HepG2 (cell line): Measurements from ENCODE around the gene USP34. TPM values are rescaled to one million over a fixed set of nuclear protein-coding genes. Genes with fewer than 3 reads are reported as not detected.

ENCODE experiments used
- ATAC-seq: fragments of 200-7000 bp; cut with Tn5 transposase; 3 replicates; pipeline ENCODE4 v1.9.1; 2020; ENCODE audit warnings: mild to moderate bottlenecking, moderate library complexity
- BruUV-seq: library from RNA; stranded (reverse); fragments of 400-500 nt; replicated peaks from 2 replicates; lab custom pipeline; 2021; lab: Mats Ljungman, UMichigan
- CTCF ChIA-PET: fragments of 300-600 bp; formaldehyde crosslinking; extraction: SDS; loops from one replicate; lab custom pipeline; 2021; ENCODE audit warnings: low total read pairs, inconsistent platforms, low intra/inter-chr PET ratio; lab: Yijun Ruan, JAX
- POLR2A ChIA-PET: fragments of 350-600 bp; sonication (Branson Sonifier 250); formaldehyde crosslinking; loops from one replicate; lab custom pipeline; 2020; ENCODE audit warnings: antibody characterized with exemption, inconsistent platforms; lab: Yijun Ruan, JAX
- DNase-seq: peaks from one replicate; pipeline ENCODE4 v3.0.0-alpha.2; 2015; ENCODE audit warnings: low spot score
- FAIRE-seq: peaks from 3 replicates; lab custom pipeline; 2011; peaks lifted over from hg19 to GRCh38; lab: Jason Lieb, UNC
- H2AFZ ChIP-seq: one replicate; pipeline ENCODE4 v1.6.1; 2011; ENCODE audit warnings: low read length, inconsistent platforms
- H3K27ac ChIP-seq: fragments of 300-600 bp; 3 replicates; pipeline ENCODE4 v1.8.0; 2011; ENCODE audit warnings: mixed run types, mild to moderate bottlenecking, mixed read lengths, low read length, inconsistent platforms; ENCODE audit not compliant: insufficient read depth; ENCODE audit errors: extremely low read length
- H3K27me3 ChIP-seq, 2 experiments: fragments of 200-600 bp in 1 of 2; 2 replicates in 1 of 2; 3 replicates in 1 of 2; pipeline versions ENCODE4 v1.6.0 to v1.8.0; 2011; ENCODE audit warnings: low read length in 2 of 2, mild to moderate bottlenecking in 2 of 2, moderate library complexity in 2 of 2, inconsistent platforms in 1 of 2; ENCODE audit not compliant: insufficient read depth in 2 of 2, control insufficient read depth in 1 of 2
- H3K36me3 ChIP-seq, 2 experiments: fragments of 200-600 bp in 1 of 2; replicated peaks in 1 of 2; 2 replicates in 1 of 2; 3 replicates in 1 of 2; pipeline versions ENCODE4 v1.5.1 to v1.8.0; 2011; ENCODE audit warnings: low read length in 2 of 2, inconsistent platforms in 1 of 2; ENCODE audit not compliant: insufficient read depth in 2 of 2, control insufficient read depth in 1 of 2
- H3K4me1 ChIP-seq: 2 replicates; pipeline ENCODE4 v1.5.1; 2012; ENCODE audit warnings: low read length, inconsistent platforms; ENCODE audit not compliant: insufficient read depth
- H3K4me2 ChIP-seq: 2 replicates; pipeline ENCODE4 v1.6.0; 2011; ENCODE audit warnings: low read depth, low read length, inconsistent platforms
- H3K4me3 ChIP-seq, 3 experiments: fragments of 200-600 bp in 1 of 3; sonication (generic), shearing (Covaris generic) in 1 of 3; replicated peaks in 1 of 3; 2 replicates each; pipeline ENCODE4 v1.5.1; 2011 to 2016; ENCODE audit warnings: low read length in 3 of 3, inconsistent platforms in 2 of 3, low read depth in 2 of 3, mild to moderate bottlenecking in 2 of 3, control low read depth in 1 of 3, mixed read lengths in 1 of 3; ENCODE audit not compliant: insufficient read depth in 1 of 3
- H3K79me2 ChIP-seq: one replicate; pipeline ENCODE4 v1.6.1; 2011; ENCODE audit warnings: low read length, inconsistent platforms; ENCODE audit not compliant: insufficient read depth
- H3K9ac ChIP-seq: 2 replicates; pipeline ENCODE4 v1.6.0; 2011; ENCODE audit warnings: mild to moderate bottlenecking, low read depth, low read length, inconsistent platforms; ENCODE audit not compliant: insufficient read depth
- H3K9me3 ChIP-seq: 2 replicates; pipeline ENCODE4 v1.5.1; 2012; ENCODE audit warnings: mild to moderate bottlenecking, low read length
- H4K20me1 ChIP-seq: 2 replicates; pipeline ENCODE4 v1.6.0; 2011; ENCODE audit warnings: inconsistent platforms, mild to moderate bottlenecking, low read length, moderate library complexity; ENCODE audit not compliant: insufficient read depth
- KLF9 ChIP-seq: IDR thresholded peaks from 2 replicates; pipeline ENCODE4 v1.6.1; 2016; ENCODE audit warnings: low read depth
- MTA1 ChIP-seq: sonication (generic); formaldehyde crosslinking; IDR thresholded peaks from 2 replicates; pipeline ENCODE4 v1.4.0; 2020; ENCODE audit warnings: missing genetic modification reagents, mild to moderate bottlenecking, borderline replicate concordance
- MTERF4 ChIP-seq: sonication (generic); formaldehyde crosslinking; IDR thresholded peaks from 2 replicates; pipeline ENCODE4 v1.8.0; 2023; ENCODE audit warnings: mild to moderate bottlenecking, missing genetic modification reagents
- POLR2AphosphoS2 ChIP-seq: IDR thresholded peaks from 2 replicates; pipeline ENCODE4 v1.6.1; 2011; ENCODE audit warnings: low read depth, low read length, improper control_type of control experiment
- STAT5B ChIP-seq: sonication (generic); formaldehyde crosslinking; IDR thresholded peaks from 2 replicates; pipeline ENCODE4 v1.4.0; 2020; ENCODE audit warnings: missing genetic modification reagents
- TFDP1 ChIP-seq: IDR thresholded peaks from 2 replicates; pipeline ENCODE4 v1.6.1; 2016; ENCODE audit warnings: missing compliant biosample characterization, missing genetic modification reagents, borderline replicate concordance
- ZNF10 ChIP-seq: sonication (generic); formaldehyde crosslinking; IDR thresholded peaks from 2 replicates; pipeline ENCODE4 v1.4.0; 2020; ENCODE audit warnings: mild to moderate bottlenecking, low read depth, missing genetic modification reagents, borderline replicate concordance
- ZNF136 ChIP-seq: sonication (generic); formaldehyde crosslinking; IDR thresholded peaks from 2 replicates; pipeline ENCODE4 v1.8.1; 2022; ENCODE audit warnings: low read depth, mild to moderate bottlenecking, moderate library complexity, missing genetic modification reagents
- ZNF234 ChIP-seq: sonication (generic); formaldehyde crosslinking; conservative IDR thresholded peaks from 2 replicates; pipeline ENCODE4 v1.5.1; 2020; ENCODE audit warnings: mild to moderate bottlenecking, missing genetic modification reagents
- ZNF235 ChIP-seq: sonication (generic); formaldehyde crosslinking; IDR thresholded peaks from 2 replicates; pipeline ENCODE4 v1.8.1; 2023; ENCODE audit warnings: mild to moderate bottlenecking, missing genetic modification reagents, borderline replicate concordance
- ZNF432 ChIP-seq: sonication (generic); formaldehyde crosslinking; IDR thresholded peaks from 2 replicates; pipeline ENCODE4 v1.5.0; 2020; ENCODE audit warnings: missing genetic modification reagents, mild to moderate bottlenecking, borderline replicate concordance
- ZNF724P ChIP-seq: sonication (generic); formaldehyde crosslinking; IDR thresholded peaks from 2 replicates; pipeline ENCODE4 v1.8.0; 2022; ENCODE audit warnings: missing genetic modification reagents, borderline replicate concordance
- ZNF772 ChIP-seq: sonication (generic); formaldehyde crosslinking; IDR thresholded peaks from 2 replicates; pipeline ENCODE4 v1.5.0; 2020; ENCODE audit warnings: mild to moderate bottlenecking, missing genetic modification reagents
- ZNF839 ChIP-seq: sonication (generic); formaldehyde crosslinking; IDR thresholded peaks from 2 replicates; pipeline ENCODE4 v1.4.0; 2020; ENCODE audit warnings: missing genetic modification reagents, mild to moderate bottlenecking, borderline replicate concordance
- WGBS: methylation state at CpG from one replicate; pipeline ENCODE4 v1.1.6; 2017; ENCODE audit warnings: low lambda C conversion rate; 5-methylcytosine and 5-hydroxymethylcytosine counted together
- in situ Hi-C: cut with HindIII; loops from 2 replicates; pipeline ENCODE4 v1.10.0; 2017; ENCODE audit warnings: low pct_unique_long_range_greater_than_20kb; ENCODE audit not compliant: extremely low pct_ligation_motif_present
- intact Hi-C: fragments of 100-400 bp; cut with micrococcal nuclease; formaldehyde crosslinking; loops from one replicate; pipeline ENCODE4 v1.10.0; 2022; ENCODE audit not compliant: unreplicated experiment
- polyA plus RNA-seq, 8 experiments: library from polyadenylated mRNA; depleted of rRNA in 3 of 8; stranded (reverse) in 7 of 8; unstranded in 1 of 8; fragments of >200 nt; fragmentation: Illumina TruSeq in 4 of 8; extraction: Trizol in 4 of 8; gene quantifications; 2 replicates each; pipeline versions ENCODE4 v1.2.1 to v1.2.3, GENCODE V29; 2011 to 2016; ENCODE audit warnings: low read depth in 4 of 8, missing spikeins in 1 of 8, mixed read lengths in 1 of 8; ENCODE audit not compliant: insufficient read depth in 1 of 8
- total RNA-seq, 5 experiments: library from RNA; depleted of rRNA; stranded (reverse); fragments of >200 nt; fragmentation: Illumina TruSeq; extraction: Trizol; gene quantifications; 2 replicates each; pipeline ENCODE4 v1.2.3, GENCODE V29; 2016; ENCODE audit warnings: low read depth in 1 of 5

The USP34 gene
- total and polyA plus RNA-seq, 2 of the 13 experiments (the other 11 are each of a cell fraction or from before 2014, with no cell fraction given) = 99.2 to 100 TPM

GRCh38 chr2:61244694-61245093, 226.2 kb downstream of the USP34 start:
- no peak overlapping the region for H2AFZ ChIP-seq
- no peak overlapping the region for H3K4me2 ChIP-seq
- no peaks in the 10 kb centered on the region; the same call in 1 of the 2 replicates for H4K20me1 ChIP-seq
- no peaks in the 10 kb centered on the region for H3K79me2 ChIP-seq
- DNase-seq (peak; percentile 11), ATAC-seq (no peak), FAIRE-seq (no peak)
- in situ Hi-C loops (no loop called here), intact Hi-C loops (no loop called here)
- H3K9ac ChIP-seq = no peak overlapping the region
- H3K36me3 ChIP-seq = peaks cover 25 to 77% of the 10 kb centered on the region in 2 experiments
- TF ChIP-seq ZNF234 (no peak), TFDP1 (no peak), STAT5B (CRISPR knock-in tag) (no peak), ZNF136 (CRISPR knock-in tag) (no peak), ZNF10 (CRISPR knock-in tag) (no peak), ZNF772 (no peak), MTERF4 (CRISPR knock-in tag) (no peak), ZNF432 (no peak), KLF9 (no peak), POLR2AphosphoS2 (no peak), MTA1 (no peak), ZNF724P (CRISPR knock-in tag) (no peak), ZNF235 (CRISPR knock-in tag) (no peak), ZNF839 (CRISPR knock-in tag) (no peak)
- no peak overlapping the region for H3K4me3 ChIP-seq
- WGBS = 96% methylated on average over 1 of the region's 1 CpG
- H3K27ac ChIP-seq = no peak overlapping the region
- BruUV-seq = no TSS peak
- H3K27me3 ChIP-seq = no peaks in the 10 kb centered on the region
- H3K9me3 ChIP-seq = no peaks in the 10 kb centered on the region
- ChIA-PET CTCF (no interaction called here), POLR2A (no interaction called here)
- H3K4me1 ChIP-seq = no peaks in the 10 kb centered on the region
